GM21619 (cell line): ENCODE measurements around the gene CCT3.
"Not testable (repeated sequence)": the region's sequence is repeated elsewhere in the genome, so short reads cannot be mapped to it uniquely, and the experiment has no call there.

Experiments used
- ATAC-seq: cut with Tn5 transposase; IDR thresholded peaks from one replicate; pipeline ENCODE4 v1.9.1; 2021; ENCODE audit not compliant: unreplicated experiment

CCT3 gene

GRCh38 chr1:156337052-156337887 lies 822 bp downstream of the CCT3 start:
- no peak for ATAC-seq

DNA sequence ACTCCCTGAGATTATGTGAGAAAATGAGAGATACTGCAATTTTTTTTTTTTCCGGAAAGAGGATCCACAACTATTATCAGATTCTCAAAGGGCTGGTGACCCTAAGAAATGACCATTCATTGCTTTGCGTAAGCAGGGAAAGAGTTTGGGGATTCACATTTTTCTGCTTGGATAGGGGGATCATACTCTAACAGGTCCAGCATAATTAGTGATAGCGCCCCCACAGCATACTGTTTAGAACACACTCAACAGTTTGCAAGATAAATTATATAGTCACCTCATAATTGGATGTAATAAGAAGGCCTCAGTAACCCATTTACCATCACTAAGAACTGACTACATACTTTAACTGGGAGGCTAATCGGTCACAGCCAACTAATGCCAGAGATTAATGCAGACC lies 1.9 kb downstream of the CCT3 start:
- ATAC-seq = no peak

GRCh38 chr1:156323179-156323578 lies 14.9 kb downstream of the CCT3 start:
- ATAC-seq = not testable (repeated sequence)

GRCh38 chr1:156320560-156320959 lies 17.5 kb downstream of the CCT3 start:
- ATAC-seq = no peak

- no peak for ATAC-seq
These were observed 18.4 kb downstream of the CCT3 start for GRCh38 chr1:156319664-156320063.

DNA sequence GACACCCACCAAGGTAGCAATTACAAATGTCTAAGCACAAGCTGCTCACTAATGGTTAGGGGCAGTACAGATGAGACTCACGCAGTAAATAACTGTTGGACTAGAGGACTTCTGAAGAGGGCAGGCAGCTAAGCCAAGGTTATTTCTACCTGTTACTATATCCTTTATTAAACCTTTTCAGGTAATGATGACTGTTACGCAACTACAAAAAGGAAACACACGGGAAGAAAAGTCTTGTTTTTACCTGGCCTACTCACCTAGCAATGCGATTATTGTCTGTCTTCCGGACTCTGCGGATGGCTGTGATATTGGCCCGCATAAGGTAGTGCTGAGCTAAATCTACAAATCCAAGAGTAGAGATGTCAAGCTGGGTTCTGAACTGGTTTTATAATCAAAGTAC lies 21.2 kb downstream of the CCT3 start:
- ATAC-seq = no peak

DNA sequence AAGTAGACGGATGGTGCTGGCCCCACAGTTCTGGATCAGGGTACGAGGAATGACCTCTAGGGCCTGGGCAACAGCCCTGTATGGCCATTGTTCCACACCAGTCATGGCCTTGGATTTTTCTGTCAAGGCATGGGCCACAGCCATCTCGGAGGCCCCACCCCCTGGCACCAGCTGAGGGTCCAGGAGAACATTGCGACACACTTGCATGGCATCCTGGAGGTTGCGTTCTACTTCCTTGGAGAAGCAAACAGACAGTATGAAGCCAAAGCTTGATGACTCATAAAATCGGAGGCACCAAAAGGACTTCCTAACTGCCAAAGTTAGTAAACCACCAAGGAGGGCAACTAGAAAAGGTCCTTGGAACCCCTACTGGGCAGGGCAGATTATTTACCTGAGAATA lies 27.1 kb downstream of the CCT3 start:
- no peak for ATAC-seq

GRCh38 chr1:156308078-156308477 lies 30.0 kb downstream of the CCT3 start:
- ATAC-seq = no peak

DNA sequence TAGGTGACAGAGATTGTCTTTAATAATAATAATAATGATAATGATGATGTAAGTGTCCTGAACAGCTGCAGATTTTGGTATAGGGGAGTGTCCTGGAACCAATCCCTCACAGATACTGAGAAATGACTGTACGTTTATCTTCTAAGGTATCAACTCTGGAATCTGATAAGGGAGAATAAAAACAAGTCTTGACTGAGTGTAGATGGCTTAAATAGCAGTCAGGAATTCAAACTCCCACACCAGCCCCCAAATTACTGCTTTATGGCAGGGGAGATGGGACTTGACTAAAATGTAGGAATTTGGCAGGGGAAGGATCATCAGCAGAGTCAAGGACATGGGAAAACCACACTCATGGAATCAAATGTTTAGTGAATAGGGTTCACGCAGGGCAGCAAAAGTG lies 32.9 kb downstream of the CCT3 start:
- no peak for ATAC-seq

DNA sequence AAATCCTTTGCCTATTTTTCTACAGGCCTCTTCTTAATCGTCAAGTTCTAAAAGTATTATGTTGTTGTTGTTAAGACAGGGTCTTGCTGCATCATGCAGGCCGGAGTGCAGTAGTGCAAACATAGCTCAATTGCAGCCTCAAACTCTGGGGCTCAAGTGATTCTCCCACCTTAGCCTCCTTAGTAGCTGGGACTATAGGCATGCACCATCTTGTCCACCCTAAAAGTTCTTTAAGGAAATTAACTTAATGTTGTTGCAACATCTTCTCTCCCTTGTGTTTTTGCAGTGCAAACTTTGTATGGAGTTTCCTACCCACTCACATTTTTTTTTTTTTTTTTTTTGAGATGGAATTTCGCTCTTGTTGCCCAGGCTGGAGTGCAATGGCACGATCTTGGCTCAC lies 34.9 kb downstream of the CCT3 start:
- no peak for ATAC-seq

GRCh38 chr1:156298852-156299357 lies 39.2 kb downstream of the CCT3 start, which contains the start of gene VHLL:
TSS of gene VHLL (minus strand) at chr1:156299307. CDS start at chr1:156299189, 118 bp downstream.
- ATAC-seq = no peak

DNA sequence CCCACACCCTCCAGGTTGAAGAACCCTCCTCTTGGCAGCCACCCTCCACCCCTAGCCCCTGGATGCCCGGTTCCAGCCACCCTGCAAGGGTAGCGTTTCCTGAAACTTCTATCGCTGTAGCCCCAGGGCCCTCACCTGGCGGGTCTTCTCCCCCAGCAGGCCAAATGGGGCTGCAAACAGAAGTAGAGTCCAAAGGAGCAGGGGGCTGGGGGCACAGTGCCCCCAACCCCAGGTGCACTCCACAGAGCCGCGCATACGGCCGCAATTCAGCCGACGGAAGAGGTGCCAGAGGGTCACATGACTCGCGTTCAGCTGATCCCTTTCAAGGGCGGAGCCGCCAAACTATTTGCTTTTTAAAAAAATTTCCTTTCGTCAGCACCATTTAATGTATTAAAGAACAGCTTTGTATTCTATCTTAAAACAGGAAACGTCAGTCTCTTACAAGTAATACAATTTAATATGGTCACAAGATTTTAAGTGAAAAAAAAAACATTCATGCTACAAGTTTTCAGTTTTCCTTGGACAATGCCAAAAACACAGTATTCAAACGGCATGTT lies 42.6 kb downstream of the CCT3 start, which contains the start of gene GLMP:
Gene GLMP, minus strand, starts transcription at position 289 of the 557 bp plus-strand sequence. Its CDS starts 34 bp downstream, at position 255.
- ATAC-seq = peak; percentile 47

DNA sequence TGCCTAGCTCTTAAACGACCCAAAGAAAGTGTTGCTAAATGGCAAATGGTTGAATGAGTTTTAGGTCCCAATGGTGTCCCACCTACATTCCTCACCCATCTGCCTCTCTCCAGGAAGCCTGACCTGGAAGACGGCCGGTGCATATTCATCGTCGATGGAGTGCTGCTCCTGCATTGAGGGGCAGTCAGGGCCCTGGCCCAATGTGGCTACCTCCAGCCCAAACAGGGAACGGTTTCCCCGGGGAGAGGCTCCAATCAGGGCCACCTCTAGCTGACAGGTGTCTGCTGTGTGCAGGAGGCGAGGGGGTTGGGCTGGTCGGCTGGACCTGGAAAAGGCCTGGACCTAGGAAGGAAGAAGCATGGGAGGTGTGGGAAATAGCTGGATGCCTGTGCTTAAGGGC lies 44.2 kb downstream of the CCT3 start:
- ATAC-seq = no peak

- ATAC-seq = no peak
These were observed 45.0 kb downstream of the CCT3 start for GRCh38 chr1:156293098-156293434.

- peak; percentile 53 for ATAC-seq
These were observed 46.6 kb downstream of the CCT3 start for GRCh38 chr1:156291226-156292061.

DNA sequence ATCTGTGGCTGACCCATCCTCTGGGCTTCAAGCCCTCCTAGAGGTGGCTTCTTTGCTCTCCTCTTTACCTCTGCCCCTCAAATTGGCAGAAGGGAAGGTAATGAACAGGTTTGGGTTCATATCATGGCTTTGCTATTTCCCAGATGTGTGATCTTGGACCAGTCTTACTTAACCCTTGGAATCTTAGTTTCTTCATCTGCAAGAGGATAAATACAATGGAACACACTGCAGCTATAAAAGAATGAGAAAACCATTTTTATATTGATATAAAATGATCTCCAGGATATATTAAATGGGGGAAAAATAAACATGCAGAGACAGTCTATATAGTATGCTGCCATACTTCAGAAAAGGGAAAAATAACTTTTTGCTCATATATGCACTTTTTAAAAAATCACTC lies 48.2 kb downstream of the CCT3 start:
- ATAC-seq = no peak

GRCh38 chr1:156286061-156286460 lies 52.0 kb downstream of the CCT3 start:
- ATAC-seq = no peak

GRCh38 chr1:156285437-156285836 lies 52.7 kb downstream of the CCT3 start:
- ATAC-seq = no peak

DNA sequence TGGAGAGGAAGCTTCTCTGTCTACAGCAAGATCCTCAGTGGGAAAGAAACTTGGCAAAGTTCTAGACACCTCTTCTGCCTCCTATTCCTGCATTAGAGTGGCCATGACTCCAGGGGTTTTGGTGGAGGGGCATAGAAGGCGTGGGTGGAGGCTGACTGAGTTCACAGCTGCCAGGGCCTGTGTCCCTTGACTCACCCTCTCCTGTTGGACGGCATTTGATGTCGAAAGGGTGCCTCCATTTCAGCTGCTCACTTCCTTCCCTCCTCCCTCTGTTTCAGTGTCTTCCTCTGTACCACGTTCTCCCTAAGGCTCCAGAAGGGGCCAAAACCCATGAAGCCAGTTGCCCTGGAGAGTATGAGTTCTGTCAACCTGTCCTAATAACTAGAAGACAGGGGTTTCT lies 53.3 kb downstream of the CCT3 start:
- ATAC-seq = no peak

DNA sequence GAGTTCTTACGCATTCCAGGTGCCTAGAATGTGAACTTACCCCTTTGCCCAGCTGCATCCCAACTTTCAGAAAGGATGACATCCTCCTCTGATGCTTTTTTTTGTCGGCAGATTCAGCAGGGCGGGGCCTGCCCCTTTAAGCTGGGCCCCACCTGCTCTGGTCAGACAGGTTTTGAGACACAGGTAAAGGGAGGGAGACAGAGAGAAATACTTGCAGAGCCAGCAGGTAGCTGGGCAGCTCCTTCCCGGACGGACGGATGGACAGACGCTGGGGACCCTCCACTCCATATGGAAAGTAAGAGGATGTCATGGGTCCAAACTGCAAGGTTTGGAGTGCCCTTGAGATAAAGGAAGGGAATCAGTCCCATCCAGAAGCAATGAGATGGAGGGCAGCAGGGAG lies 54.0 kb downstream of the CCT3 start, which contains the start of gene TMEM79:
Gene TMEM79, plus strand, starts transcription at position 214 of the 400 bp plus-strand sequence. CDS start 902 bp downstream, outside the sequence.
- no peak for ATAC-seq

- no peak for ATAC-seq
These were observed 54.6 kb downstream of the CCT3 start for GRCh38 chr1:156283521-156283920.
